ENCODE results near the gene APOBEC3B. TPM values are rescaled to one million over a fixed set of nuclear protein-coding genes. Genes with fewer than 3 reads are reported as not detected.
"Not testable (repeated sequence)": the region's sequence is repeated elsewhere in the genome, so short reads cannot be mapped to it uniquely, and the experiment has no call there.

Gene APOBEC3B
- total RNA-seq, result not detected

DNA sequence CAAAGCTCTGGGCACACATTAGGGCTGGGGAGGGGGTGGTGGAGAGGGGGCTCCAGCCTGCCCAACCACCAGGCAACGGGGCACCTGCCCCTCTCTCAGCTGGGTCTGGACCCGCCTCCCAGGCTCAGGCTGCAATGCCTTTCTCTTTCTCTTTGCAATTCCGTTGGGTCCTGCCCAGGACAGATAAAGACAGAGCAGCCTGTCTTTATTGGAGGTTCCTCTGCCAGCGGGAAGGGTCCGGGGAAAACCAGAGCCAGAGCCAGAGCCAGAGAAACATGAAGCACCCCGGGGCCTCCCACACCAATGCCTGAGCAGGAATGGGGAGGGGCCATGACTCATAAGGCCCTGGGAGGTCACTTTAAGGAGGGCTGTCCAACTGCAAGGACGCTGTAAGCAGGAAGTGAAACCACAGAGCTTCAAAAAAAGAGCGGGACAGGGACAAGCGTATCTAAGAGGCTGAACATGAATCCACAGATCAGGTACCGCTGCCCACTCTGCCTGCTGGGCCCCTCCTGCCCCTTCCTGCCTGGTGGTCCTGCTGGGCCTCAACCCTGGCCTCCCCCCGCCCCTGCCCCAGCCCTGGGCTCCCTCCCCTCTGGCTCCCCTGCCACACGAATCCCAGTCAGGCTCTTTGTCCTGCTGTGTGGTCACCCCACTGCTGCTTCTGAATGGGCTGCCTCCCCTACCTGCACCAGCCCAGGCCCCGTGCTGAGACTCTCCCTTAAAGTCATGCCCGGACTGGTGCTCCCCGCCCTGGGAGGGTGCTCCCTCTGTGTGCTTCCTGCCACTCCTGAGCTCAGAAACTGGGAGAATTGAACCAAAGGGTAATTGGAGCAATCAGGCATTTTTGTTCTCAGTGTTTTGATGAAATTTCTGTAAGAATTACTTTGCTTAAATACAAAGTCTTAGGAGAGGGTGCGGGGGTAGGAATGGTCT is at the start of gene APOBEC3B:
APOBEC3B (plus strand) TSS at position 356 of the 936 bp plus-strand sequence; CDS start at position 463, 107 bp downstream.
- DNase-seq (ENCODE audit: low spot score in 2 of 2) (peak; percentile 28 to 81), FAIRE-seq (no peak)

DNA sequence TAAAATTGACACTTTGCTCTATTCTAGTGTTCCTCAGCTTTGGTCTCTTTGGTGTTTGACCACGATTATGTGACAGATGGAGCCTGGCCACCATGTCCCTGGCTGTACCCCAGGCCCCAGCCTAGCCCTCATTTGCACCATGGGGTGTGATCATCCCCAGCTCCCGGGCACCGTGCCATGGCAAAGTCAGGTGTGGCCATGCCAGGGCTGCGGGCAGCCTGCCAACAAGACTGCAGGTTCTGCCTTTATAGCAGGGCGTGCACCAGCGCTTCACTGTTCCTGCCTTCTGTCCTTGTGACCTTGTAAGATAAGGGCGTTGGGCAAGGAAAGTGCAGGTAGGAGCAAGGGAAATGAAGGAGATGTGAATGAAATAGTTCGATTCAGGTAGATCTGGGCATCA is 47.1 kb upstream of the APOBEC3B start:
- FAIRE-seq (no peak), DNase-seq (ENCODE audit: low spot score in 2 of 2) (no peak)

DNA sequence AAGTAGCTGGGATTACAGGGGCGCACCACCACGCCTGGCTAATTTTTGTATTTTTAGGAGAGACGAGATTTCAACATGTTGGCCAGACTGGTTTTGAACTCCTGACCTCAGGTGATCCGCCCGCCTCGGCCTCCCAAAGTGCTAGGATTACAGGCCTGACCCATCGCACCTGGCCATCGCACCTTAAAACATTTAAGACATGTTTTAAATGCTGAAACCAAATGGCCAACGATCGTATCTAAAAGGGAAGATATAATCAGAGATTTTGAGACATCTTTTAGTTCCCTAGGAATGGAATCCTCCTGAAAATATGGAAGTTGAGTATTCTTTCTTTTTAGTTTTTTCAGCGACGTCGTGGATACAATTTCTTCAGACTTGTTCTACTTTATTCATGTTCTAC is 46.5 kb upstream of the APOBEC3B start:
- DNase-seq (ENCODE audit: low spot score in 2 of 2) (no peak), FAIRE-seq (no peak)

DNA sequence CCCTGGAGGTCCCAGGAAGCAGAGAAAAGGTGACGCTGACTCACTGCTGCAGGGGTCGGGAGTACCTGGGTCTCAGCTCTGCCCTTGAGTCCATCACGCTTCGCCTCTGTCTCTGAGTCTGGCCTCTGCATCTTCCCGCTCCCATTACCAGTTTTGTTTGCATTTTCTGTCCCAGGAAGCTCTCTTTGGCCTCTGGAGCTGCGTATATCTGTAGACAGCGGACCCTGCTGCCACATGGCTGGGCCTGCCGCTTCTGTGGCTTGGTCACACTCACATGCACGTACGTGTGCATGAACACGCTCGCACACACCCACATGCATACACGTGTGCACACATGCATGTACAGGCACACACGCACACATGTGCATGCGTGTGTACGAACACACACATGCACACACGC is 45.6 kb upstream of the APOBEC3B start:
- DNase-seq (ENCODE audit: low spot score in 2 of 2) (no peak), FAIRE-seq (no peak)

DNA sequence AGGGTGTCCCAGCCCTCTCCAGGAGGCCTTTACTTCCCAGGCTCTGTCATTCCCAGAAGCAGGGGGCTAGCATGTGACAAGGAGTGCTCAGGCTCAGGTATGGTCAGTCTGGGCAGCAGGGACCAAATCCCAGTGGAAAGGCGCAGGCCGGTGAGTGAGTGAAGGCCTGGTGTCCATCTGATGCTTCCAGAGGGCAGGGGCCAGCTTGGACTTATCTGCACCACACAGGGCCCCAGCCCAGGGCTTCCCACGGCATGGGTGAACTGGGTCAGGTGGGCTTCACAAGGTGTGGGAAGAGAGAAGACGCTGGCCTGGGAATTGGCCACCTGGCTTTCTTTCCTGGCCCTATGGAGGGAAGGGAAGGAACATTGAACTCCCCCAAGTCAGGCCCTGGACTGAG is 45.1 kb upstream of the APOBEC3B start:
- FAIRE-seq (no peak), DNase-seq (ENCODE audit: low spot score in 2 of 2) (no peak)

DNA sequence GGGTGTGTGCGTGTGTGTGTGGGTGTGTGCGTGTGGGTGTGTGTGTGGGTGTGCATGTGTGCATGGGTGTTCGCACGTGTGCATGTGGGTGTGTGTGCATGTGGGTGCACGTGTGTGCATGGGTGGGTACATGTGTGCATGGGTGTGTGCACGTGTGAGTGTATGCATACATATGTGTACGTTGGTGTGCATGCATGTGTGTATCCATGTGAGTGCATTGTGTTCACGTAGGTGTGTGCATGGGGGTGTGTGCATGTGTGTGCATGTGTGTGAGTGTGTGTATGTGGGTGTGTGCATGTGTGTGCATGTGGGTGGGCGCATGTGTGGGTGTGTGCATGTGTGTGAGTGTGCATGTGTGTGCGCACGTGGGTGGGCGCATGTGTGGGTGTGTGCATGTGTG is 44.6 kb upstream of the APOBEC3B start:
- FAIRE-seq (no peak), DNase-seq (ENCODE audit: low spot score in 2 of 2) (no peak)

DNA sequence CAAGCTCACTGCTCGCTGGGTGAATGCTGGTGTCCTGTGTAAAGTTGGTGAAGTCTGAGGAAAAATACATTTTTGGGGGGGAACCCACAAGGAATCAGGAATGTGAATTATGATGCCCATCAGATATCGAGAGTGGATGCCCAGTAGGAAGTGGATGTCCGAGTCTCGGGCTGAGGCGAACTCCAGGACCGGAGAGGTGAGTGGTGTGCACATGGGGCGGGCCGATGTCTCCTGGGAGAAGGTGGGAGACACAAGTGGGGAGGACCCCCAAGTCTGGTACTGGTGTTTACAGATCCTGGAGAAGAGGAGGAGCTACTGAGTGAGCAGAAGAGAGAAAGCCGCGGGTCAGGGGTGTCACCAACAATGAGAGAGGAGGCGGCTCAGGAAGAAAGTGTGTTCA is 43.9 kb upstream of the APOBEC3B start:
- no peak for FAIRE-seq
- no peak for DNase-seq (ENCODE audit: low spot score in 2 of 2)

DNA sequence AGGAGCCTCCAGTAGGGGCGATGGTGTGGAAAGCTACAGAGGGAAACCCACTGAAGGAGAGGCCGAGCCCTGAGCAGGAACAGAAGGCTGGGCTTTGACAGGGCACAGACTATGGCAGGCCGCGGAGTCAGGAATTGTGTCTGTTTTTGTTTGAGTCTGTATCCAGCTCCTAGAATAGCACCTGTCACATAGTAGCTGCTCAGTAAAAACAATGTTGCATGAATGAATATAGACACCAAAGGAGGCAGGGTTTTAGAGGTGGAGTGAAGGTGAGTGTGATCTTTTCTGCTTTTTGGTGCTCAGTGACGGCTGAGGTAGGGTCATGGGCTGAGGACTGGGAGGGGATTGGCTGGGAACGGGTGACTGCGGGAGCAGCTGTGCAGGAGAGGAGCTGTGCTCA is 43.2 kb upstream of the APOBEC3B start:
- no peak for FAIRE-seq
- DNase-seq (ENCODE audit: low spot score in 2 of 2), result no peak

DNA sequence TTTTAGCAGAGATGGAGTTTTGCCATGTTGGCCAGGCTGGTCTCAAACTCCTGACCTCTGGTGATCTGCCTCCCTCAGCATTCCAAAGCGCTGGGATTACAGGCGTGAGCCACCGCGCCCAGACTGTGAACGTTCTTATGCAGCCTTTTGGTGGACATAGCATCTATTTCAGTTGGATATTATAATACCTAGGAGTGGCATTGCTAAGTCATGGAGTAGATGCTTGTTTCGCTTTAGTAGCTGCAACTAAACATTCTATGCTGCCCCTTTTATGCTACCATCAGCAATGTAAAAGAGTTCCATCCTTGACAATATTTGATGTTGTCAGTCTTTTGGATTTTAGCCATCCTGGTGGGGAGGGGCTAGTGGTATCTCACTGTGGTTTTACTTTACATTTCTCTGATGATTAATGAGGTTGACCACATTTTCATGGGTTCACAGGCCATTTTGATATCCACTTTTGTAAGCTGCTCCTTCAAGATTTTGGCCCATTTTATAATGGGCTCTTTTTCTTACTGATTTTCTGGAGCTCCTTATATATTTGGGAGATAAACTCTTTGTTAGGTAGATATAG is 41.2 kb upstream of the APOBEC3B start:
- no peak for DNase-seq (ENCODE audit: low spot score in 2 of 2)
- no peak for FAIRE-seq

DNA sequence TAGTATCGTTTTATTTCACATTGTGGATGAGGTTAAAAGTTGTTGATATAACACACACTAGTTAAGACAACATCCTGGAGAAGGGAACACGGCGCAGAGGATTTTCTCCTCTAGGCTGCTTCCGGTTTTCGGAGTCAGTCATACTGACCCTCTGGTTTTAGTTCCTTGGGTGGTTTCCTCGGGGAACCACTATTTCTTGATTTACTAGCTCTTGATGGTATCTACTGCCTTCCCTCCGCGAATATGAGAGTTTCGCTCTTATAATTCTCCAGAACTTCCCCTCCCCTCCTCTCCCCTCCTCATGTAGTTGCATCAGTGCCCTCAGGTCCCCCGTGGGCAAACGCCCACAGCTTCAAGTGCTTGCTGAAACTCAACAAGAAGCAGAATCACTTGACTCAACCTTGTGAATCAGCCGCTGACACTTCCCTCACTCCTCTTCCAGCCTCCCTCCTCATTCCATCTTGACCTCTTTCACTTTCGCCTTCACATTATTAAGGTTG is 40.6 kb upstream of the APOBEC3B start:
- DNase-seq (ENCODE audit: low spot score in 2 of 2), result no peak
- no peak for FAIRE-seq

DNA sequence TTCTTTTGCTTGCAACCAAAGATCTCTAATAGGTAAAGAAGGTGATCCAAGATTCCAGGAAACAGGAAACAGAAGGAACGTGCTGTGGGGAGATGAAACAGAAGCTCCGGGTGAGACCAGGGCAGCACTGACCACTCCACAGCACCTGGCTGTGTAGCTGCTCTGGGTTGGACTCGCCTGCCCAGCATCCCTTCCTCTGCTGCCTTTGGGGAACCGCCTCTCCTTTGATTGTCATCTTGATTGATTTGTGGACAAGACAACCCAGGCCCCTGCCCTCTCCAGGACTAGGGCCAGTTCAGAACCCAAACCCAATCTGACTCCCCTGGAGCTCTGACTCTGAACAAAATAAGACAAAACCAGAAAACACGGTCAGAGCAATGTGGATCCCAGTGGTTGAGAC is 39.4 kb upstream of the APOBEC3B start:
- DNase-seq (ENCODE audit: low spot score in 2 of 2) (no peak), FAIRE-seq (no peak)

DNA sequence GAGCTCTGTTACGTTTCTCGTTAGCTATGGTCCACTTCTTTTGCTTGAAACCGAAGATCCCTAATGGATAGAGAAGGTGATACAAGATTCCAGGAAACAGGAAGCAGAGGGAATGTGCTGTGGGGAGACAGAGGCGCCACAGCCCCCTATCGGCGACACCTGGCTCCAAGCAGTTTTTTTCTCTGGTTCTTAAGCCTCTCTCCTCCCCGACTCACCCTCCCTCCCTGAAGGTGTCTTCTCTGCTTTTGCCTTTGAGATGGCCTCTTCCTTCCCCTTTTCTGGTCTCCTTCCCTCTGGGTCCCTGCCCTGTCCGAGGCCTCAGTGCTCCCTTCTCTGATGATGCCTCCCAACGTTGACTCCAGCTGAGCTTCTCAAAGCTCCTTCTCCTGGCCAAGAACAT is 38.9 kb upstream of the APOBEC3B start:
- DNase-seq (ENCODE audit: low spot score in 2 of 2), result no peak
- FAIRE-seq, result no peak

DNA sequence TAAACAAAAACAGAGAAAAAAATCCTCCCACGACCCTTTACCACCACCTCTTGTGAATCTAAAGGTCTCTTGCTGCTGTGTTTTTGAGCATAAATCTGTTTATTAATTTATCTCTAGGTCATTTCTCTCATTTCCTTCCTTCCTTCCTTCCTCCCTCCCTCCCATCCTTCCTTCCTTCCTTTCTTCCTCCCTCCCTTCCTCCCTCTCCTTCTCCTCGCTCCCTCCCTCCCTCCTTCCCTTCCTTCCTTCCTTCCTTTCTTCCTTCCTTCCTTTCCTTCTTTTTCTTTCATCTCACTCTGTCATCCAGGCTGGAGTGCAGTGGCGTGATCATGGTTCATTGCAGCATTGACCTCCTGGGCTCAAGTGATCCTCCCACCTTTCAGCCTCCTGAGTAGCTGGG is 38.3 kb upstream of the APOBEC3B start:
- DNase-seq (ENCODE audit: low spot score in 2 of 2), result no peak
- no peak for FAIRE-seq

DNA sequence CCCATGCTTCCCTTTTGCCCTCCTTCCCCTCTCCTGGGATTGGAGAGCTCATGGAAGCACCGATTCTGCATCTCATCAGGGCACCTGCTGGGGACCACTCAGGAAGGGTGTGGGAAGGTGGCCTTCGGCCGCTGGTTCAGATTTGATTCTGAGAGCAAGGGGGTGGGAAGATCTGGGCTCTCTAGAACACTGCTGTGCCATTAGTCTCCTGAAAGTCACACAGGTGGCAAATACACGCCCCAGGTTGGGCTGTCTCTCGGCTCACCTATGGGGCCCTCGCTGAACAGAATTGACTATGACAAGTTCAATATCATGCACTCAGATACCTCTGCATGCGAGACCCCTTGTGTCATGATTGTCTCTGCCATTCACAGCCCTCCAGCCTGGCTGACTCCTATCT is 37.5 kb upstream of the APOBEC3B start:
- FAIRE-seq, result no peak
- no peak for DNase-seq (ENCODE audit: low spot score in 2 of 2)

DNA sequence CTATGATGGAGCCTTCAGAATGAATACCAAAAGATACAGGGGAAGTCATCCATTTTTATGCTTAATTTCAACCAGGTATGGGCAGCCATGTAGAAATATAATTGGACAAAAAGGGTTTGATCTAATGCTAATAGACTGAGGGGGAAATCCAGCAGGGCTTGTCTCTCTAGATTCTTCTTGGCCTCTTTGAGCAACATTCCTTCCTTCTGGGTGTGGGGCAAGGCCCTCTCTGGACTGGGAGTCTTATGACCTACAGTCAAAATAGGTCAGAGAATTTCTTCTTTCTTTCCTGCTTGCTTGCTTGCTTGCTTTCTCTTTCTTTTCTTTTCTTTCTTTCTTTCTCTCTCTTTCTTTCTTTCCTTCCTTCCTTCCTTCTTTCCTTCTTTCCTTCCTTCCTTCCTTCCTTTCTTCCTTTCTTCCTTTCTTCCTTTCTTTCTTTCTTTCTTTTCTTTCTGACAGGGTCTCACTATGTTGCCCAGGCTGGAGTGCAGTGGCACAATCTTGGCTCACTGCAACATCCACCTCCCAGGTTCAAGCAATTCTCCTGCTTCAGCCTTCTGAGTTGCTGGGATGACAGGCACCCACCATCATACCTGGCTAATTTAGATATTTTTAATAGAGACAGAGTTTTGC is 36.3 kb upstream of the APOBEC3B start:
- DNase-seq (ENCODE audit: low spot score in 2 of 2); FAIRE-seq: not testable (repeated sequence)

DNA sequence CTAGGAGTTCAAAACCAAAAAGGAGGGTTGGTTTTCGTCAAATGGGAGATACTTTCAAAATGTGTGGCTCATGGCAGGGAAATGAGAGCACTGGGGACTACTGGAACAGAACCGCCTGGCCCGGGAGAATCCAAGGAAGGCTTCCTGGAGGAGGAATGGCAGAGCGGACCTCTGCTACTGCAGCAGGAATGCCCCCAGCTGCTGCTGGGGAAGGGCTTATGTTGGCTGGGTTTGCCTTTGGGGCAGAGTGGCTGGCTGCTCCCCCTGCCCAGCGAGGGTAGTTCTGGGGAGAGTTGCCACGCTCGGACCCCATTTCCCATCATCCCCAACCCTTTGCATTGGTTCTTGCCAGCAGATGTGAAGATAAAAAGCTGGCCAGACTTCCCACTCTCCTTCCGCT is 35.4 kb upstream of the APOBEC3B start:
- DNase-seq (ENCODE audit: low spot score in 2 of 2) (no peak), FAIRE-seq (no peak)

DNA sequence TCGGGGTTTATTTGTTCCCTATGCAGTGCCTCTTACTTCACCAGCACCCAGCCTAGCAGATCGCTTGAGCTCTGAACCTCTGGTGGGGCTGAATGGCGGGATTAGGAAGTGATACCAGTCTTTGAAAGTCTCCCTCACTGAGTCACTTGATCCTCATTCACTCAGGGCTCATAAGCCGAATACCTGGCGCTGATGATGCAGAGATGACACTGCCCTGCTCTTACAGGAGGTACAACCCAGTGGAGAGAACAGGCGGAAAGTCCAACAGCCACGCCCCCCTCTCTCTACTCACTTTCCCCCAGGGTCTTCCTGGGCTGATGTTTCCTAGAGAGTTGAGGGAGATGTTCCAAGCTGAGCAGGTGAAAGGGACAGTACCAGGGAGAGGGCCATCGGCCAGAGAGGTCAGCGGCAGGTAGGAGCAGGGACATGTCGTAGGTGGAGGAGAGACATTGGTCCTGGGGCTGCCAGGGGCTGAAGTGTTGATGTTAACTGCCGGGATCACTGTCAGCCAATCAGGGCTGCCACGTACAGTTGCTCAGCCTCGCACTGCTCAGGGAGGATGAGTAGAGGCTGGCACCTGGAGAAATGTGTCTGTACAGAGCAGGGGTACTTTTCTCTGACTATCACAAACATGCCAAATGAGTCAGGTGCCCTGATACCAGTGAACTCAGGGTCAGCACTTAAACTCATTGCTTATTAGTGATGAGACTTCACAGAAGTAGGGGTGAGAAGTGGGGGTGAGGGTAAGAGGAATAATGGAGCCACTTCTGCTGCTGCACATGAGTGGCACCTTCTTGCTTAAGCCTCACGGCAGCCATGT is 34.6 kb upstream of the APOBEC3B start:
- DNase-seq (ENCODE audit: low spot score in 2 of 2), result no peak
- no peak for FAIRE-seq

DNA sequence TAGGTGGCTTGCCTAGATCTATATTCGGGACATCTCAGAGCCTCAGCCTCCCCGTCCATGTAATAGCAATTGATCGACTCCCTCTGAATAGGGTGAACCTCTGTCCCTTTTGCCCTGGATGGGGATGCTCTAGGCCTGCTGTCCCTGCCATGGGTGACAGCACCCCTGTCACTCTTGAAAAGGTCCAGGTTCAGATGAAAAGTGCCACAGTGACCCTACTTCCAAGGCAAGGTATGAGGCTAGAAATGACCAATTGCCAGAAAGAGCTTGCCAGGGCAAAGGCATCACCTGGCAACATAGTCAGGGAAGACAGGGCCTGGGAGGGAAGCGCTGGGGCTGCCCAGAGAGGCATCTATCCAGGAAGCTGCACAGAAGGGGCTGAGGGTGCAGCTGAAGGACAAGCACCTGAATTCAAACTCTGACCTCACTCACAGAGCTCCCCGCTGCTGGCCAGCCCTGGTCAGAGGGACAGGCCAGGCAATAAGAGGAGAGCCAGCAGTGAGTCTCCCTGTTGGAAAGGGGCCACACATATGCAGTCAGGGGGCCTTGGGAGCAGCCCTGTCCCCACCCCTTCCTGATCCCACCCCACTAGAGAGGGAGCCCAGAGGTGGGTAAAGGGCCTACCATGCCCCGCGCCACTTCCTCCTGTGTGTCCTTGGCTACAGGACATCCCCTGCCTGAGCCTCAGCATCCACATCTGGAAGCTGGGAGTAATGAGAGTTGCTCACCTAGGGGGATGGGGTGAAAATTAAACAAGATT is 33.8 kb upstream of the APOBEC3B start:
- no peak for FAIRE-seq
- no peak for DNase-seq (ENCODE audit: low spot score in 2 of 2)

DNA sequence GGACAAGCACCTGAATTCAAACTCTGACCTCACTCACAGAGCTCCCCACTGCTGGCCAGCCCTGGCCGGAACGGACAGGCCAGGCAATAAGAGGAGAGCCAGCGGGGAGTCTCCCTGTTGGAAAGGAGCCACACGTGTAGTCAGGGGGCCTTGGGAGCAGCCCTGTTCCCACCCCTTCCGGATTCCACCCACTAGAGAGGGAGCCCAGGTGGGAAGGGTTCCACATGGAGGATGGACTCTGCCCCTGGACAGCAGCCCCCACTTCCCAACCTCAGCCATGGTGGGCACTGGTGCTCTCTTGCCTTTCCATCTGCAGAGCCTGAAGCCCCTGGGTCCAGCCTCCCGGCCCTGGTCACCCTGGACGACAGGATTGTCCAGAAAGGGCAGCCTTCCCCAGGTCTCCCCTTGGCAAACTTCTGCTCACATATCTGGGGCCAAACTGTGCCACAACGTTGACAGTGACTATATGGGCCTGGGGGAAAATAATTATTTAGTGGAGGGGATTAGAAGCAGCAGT is 32.2 kb upstream of the APOBEC3B start:
- FAIRE-seq (no peak), DNase-seq (ENCODE audit: low spot score in 2 of 2) (no peak)

Data from frontal cortex (tissue), 4 donors.